NCI-H2029 treated with DMSO at 0.1 percent for 48 hours (cell line): ENCODE measurements around the gene MRTO4.
"Not testable (repeated sequence)": the region's sequence is repeated elsewhere in the genome, so short reads cannot be mapped to it uniquely, and the experiment has no call there.

ENCODE experiments used
- DNase-seq: peaks from one replicate; lab custom pipeline; 2025; lab: John Stamatoyannopoulos, UW

Gene MRTO4

DNA sequence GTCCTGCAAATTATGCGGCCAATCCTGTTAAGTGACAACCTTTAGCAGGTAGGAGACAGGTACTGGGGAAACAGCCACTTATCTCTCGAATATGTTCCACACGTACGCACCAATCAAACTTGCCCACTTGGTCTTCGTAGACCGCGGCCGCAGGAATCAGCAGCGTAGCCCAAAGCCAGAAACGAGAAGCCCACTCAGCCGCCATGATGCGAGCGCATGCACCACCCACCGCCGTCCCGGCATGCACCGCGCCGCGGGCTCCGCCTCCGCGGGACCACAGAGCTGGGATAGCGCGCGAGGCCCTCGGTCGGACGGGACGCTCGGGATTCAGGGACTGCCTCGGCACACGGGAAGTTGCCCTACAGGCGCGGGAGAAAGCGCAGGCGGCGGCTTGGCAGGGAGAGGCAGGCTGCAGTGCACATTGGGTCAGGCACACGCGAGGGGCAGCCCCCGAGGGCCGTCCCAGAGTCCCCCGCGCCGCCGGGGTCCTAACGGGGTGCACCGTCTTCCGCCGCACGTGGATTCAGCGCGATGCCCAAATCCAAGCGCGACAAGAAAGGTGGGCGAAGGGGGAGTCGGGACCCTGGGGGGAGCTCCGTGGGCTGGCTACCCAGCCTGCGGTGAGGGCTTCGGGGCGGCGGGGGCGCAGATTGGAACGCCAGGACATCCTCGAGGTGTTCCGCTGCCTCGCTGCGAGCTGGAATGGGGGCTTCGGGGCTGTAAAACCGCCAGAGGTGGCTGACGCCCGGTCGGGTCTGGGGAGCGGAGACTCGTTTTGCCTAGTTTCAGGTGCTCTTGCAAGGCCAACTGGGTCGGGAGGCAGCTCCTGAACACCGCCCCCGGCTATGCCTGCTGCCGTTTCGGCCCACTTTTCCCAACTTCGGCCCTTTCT lies at the start of gene MRTO4, which contains the start of gene EMC1:
Gene MRTO4, plus strand, starts transcription at position 501 of the 892 bp plus-strand sequence. Its CDS starts 31 bp downstream, at position 532.
Gene EMC1, minus strand, starts transcription at position 220 of the 892 bp plus-strand sequence. Its CDS starts 15 bp downstream, at position 205.
- peak; percentile 36 for DNase-seq

DNA sequence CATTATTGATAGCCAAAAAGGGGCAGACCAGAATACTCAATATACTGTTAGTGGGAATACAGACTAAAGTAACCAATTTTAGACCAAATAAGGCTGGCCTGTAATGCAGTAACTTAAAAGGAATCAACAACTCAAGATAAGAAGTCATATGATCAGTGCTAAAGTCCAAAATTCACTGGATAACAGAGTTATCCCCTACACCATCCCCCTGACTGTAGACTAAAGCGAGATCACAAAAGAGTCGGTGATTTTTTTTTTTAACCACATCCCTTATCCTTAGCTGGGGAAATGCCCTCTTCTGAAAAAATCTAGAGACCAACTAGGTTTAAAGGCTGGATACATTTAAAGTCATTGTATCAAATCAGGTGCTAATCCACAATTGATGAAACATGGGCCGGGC lies 49.2 kb upstream of the MRTO4 start:
- no peak for DNase-seq

DNA sequence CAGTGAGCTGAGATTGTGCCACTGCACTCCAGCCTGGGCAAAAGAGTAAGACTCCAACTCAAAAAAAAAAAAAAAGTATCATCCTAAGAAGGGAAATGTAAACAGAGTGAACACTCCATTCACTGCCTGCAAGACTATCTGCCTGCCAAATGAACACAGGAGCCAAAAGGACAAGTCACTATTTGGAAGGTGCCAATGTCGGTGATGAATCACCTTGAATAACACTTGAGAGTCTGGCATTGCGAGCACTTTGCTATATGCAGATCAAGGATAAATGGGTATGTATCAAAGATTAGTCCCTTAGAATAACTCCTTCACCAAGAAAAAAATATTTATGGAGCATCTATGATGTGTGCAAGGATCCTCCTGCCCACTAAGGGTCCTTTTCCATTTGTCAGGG lies 48.2 kb upstream of the MRTO4 start:
- DNase-seq = no peak

DNA sequence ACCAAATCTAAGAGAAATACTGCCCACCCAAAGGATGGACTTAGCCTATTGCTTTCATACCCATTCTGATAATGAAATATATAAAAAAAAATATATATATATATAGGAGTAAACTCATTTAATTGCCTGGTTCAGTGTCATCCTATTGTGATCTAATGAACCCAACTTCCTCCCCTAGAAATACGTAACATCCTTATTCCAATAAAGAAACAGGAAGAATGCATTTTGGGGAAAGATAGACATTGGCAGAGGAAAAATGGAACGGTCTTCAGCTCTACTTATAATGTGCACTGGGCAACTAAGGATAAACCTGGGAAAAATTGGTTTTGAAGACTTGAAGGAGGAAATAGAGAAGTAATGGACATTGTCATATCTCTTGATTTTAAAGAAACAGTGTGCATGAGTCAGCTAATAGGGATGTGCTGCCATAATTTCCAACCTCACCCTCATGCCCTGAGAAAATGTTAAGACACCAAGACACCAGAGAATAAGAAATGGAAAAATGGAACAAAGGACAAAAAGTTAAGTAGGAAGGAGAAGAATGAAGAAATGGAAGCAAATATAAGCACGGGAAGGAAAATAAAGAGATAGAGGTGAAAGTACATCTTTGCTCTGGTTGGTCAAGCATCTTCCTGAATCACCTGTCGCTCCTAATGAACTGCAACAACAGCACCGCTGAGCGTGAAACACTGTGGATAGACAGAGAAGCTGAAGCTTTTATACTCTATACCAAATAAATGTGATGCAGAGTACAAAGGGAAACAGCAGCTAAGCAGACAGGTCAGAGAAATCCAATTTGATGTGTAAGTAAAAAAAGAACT lies 46.9 kb upstream of the MRTO4 start:
- no peak for DNase-seq

DNA sequence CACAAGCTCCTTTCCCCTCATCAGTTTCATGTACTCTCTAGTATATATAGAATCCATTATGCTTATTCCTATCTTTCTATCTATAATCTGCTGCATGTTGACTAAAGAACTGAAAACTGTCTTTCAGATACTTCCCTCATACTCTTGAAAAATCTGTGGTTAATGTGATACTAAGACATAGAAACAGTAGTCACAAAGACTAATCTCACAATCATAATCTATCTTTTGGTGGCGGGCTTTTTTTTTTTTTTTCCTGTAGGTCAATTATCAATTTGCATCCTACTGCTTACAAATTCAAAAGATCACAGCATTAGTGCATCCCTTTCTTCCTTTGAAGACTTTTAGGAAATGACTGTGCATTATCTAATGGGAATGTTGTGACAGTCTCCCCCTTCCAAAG lies 46.2 kb upstream of the MRTO4 start:
- DNase-seq = no peak

DNA sequence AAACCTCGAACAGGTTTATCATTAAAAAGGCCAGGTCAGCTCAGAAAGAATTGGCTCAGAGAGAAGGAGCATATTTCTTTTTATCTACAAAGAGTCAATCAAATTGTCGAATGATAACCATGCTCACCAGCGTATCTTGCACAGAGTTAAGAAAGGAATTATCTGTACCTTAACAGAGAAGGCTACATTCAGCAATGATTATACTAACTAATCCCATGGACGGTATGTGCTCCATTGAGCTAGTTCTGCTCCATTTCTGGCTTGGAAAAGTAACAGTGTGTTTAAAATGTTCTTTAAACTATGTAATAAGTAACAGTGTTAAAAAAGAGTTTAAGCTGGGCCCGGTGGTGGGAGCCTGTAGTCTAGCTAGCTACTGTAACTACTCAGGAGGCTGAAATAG lies 45.8 kb upstream of the MRTO4 start:
- DNase-seq = no peak

DNA sequence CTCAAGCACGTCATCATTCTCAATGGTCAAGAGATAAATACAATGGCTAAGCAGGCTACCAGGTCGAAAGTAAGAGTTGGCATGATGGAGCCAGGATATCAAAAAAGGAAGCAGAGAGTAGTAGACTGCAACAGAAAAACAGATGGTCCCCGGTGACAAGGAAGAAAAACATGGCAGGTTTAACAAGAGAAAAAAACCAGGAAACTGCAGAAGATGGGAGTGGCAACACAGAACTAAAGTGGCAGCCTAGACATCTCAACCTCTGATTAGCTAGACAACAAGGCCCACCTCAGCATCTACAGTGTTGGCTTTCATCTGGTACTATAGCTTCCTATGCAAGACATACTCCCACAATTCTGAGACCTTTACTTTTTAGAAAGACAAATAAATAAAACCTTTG lies 44.7 kb upstream of the MRTO4 start:
- no peak for DNase-seq

DNA sequence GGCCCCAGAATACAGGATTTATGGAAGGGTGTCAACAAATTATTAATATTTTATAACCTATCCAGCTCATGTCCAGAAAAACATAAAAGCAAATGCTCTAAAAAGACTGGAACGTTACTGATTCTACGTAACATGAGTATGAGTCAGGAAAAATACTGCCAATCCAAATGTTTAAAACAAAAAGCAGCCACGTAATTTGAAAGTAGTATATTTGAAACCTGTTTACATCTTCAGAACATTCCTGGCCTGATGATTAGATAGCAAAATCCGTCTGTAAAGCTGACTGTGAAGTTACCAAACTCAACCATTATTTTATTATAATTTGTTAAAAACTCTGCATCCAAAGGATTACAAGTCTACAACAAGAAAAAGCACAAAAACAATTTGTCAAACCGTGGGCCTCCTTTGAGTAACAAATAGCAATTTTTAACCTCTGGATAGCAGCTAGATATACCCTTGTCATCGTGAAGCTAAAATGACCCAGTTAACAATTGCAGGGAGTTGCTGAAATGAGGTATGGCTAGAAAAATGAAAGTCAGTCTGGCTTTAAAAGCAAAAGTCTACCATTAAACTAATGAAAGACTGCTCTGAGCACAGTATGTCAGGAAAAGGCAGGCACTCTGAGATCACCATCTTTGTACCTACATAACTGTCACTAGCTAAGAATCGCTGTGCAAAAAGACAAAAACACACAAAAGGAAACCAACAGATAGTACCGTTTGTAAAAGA lies 42.7 kb upstream of the MRTO4 start:
- DNase-seq = no peak

DNA sequence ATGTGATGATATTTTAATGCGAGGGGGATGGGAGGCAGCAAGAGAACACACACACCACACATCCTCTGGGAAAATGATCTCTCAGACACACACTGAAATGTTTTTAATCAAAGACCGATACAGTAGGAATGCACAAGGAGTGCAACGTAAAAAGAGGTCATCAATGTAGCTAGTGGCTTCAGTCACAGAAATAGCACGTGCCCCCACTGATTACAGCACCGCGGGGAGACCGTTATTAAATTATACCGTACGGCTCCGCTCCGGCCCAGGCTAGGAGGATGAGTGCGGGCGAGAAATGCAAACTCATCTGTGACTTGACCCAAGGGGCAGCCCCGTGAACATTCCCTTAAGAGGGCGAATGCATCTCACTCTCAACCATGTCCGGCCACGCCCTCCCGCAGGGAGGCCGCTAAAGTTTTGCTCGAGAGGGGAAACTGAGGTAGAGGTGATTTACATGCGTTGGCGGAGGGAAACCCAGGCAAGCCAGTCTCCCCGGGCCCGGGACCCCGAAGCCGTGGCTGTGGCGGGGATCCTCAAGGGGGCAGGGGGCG lies 42.1 kb upstream of the MRTO4 start:
- DNase-seq = no peak

DNA sequence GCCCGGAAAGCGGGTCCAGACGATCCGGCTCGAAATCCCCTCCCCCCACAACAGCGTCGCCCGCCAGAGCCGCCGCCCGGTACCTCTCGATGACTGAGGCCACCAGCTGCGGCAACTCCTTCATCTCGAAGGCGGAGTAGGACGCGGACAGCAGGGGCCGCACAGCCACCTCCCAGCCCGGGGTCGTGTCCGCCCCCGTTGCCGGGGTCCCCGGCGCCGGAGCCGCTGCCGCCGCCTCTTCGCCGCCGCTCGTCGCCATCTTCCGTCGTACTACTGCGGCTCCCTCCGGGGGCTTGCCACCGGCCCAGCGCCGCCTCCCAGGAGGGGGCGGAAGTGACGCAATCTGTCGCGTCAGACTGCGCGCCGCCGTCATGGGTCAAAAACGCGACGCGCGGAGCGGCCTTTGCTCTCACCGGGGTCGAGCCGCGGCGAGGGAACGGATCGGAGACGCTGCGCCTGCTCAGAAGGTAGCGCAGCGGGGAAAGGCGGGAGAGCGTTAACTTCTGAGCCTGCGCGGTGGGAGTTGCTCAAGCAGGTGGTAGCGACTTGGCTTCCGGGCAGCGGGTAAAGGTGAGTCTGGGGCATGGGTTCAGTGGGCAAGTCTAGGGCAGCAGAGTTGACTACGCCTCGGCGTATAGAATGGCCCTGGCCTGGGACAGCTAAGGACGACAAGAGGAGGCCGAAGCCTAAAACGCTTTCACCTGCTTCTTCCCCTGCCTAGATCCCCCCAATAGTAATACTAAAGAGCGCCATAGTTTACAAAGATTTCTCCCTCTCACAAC lies 41.4 kb upstream of the MRTO4 start, which contains the start of gene UBR4:
Gene UBR4, minus strand, starts transcription at position 277 of the 782 bp plus-strand sequence. Its CDS starts 18 bp downstream, at position 259.
- peak; percentile 73 for DNase-seq

DNA sequence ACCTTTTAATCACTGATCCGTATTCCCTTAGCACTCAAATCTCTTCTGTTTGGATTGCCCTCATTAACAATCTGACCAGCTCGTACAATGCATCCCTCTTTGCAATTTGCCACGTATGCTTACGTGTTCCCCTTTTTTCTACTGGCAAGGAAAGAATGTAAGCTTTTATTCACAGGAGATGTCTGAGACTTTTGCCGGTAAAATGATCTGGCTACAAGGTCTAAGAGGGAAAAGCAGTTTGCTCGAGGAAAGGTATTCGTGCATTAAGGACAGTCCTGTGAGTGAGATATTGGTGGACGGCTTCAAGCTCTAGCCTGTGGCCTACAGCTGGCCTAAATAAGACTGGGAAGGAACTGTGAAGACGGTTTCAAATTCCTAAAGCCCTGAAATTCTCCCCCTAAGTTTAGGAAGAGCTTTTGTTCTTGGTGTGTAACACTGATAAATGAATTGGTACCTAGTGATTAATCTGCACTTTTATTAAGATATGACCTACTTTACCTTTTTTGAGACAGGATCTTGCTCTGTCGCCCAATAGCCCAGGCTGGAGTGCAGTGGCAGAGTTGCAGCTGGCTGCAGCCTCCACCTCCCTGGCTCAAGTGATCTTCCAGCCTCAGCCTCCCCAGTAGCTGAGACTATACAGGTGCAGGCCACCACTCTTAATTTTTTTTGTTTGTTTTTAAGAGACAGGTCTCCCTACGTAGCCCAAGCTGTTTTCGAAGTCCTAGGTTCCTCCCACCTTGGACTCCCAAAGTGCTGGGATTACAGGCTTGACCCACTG lies 40.6 kb upstream of the MRTO4 start:
- DNase-seq = no peak

DNA sequence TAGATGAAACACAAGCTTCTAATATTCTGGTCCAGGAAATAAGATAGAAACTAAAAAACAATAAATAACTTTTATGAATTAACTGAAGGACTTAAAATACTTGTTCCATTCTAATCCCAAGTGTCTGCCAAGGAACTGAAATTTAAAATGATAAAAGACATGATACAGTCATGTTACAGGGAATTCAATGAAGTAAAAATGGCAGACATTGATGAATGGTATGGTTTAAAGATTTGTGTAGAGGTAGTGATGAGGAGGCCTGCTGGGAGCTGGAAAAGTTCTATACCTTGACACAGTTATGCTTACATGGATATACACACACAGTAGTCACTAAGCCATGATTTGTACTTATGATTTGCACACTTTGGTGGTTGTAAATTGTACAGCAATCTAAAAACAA lies 39.4 kb upstream of the MRTO4 start:
- DNase-seq = no peak

DNA sequence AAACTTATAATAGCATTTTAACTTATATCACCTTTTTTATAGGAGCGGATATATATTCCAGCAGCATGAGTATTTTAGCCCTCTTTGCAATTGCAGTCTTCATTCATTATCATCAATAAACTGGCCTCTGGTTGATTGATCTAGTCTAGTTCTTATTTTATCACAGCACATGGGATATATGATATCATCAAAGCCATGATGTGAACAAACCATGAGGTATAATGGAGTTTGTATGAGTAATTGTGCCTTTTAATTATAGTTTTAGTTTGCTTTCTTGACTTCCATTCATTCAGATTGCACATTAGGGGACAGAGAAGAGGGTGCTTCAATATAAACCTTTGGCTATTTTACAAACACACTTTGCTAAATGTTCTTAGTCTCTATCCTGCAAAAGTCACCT lies 38.0 kb upstream of the MRTO4 start:
- no peak for DNase-seq

DNA sequence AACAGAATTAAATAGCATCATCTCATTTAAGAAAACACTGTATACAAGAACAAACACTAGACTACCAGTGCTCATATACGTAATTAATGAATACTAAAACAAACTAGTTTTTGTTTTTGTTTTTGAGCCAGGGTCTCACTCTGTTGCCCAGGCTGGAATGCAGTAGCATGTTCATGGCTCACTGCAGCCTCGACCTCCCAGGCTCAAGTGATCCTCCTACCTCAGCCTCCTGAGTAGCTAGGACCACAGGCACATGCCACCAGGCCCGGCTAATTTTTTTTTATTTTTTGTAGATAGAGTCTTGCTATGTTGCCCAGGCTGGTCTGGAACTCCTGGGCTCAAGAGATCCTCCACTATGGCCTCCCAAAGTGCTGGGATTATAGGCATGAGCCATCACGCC lies 35.0 kb upstream of the MRTO4 start:
- not testable (repeated sequence) for DNase-seq

DNA sequence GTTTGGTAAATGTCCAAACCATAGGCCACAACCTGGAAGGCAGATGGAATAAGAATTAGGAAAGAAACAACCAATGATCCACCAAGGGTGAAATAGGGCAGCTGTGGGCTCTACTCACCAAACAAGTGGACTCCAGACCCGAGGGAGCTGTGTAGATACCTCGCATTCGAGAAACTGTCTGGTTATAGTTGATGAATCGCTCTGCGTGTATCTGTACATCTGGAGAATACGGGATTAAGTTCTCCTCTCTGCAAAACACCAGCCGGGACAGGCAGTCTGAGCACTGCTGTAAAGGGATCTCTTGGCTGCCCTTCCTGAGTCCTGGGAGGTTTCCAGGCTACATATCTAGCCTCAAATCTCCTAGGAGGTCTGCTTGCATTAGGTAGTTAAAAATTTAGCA lies 32.2 kb upstream of the MRTO4 start:
- no peak for DNase-seq

DNA sequence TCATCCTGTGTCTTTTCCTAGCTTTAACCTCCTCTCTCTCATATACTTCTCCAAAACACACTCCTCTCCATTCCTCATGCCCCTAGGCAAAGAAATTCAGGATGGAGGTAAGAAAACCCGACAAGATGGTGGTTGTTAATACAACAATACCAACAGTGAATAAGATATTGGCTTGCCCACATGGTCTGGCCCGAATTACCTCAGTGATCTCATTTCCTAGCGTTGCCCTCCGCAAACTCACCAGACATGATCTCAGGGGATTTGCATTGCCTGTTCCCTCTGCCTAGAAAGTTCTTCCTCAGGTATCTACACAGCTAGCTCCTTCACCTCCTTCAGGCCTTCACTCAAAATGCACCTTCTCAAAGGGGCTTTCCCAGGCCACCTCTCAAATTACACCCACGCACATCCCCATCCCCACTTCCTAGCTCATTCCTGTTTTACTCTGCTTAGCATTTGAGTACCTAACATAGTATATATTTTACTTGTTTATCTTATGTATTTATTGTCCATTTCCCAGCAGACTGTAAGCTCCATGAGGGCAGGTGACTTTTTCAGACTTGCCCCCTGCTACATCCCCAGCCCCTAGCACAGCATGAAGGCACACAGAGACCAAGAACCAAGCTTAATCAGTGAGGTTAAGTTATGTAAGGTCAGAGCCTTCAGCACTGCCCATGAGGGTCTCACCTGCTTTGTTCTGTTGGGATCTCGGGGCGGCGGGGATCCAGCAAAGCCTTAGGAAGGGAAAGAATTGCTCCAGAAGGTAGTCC lies 31.3 kb upstream of the MRTO4 start:
- DNase-seq = no peak

DNA sequence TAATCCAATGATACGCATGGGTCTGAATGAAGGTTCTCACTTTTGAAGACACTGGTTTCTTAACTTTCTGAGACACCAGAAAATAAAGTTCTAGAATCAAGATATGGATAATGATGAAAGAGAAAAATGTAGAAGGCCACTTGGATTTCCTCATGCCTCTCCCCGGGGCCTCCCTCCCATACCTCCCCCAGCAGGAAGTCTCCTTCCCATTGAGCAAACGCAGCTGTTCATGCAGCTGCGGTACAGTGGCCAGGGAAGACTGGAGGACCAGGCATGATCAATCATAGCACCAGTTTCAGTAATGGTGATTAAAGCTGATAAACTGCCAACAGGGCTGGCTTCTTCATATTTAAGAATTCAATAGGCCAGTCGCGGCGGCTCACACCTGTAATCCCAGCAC lies 30.6 kb upstream of the MRTO4 start:
- no peak for DNase-seq

DNA sequence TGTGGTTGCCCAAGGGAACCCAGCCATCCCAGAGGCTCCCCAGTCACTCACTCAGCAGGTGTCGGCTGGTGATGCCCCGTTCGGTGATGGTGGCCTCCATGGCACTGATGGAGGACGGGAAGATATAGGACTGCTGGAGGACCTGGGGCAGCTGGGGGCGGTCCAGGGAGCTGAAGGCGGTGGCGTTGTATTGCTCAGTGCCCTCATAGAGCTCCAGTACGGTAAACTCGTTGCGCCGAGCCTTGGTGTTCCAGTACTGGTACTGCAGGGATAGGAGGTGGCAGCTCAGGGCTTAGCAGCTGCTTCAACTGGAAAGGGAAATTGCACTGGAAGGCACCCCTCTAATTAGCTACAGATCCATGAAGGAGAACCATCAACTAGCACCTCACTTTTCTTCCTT lies 29.0 kb upstream of the MRTO4 start:
- DNase-seq = no peak
